Mucosa of descending colon (tissue), 3 donors: ENCODE measurements around the gene MAD2L1. TPM values are rescaled to one million over a fixed set of nuclear protein-coding genes. Genes with fewer than 3 reads are reported as not detected.

Experiments
- ATAC-seq: fragments of 200-7000 bp; cut with Tn5 transposase; one replicate; pipeline ENCODE4 v1.9.1; 2020; ENCODE audit warnings: mild to moderate bottlenecking, moderate library complexity
- DNase-seq, 3 donors: peaks; one replicate each; pipeline ENCODE4 v3.0.0-alpha.2; 2020
- H3K36me3 ChIP-seq: fragments of 200-600 bp; one replicate; pipeline ENCODE4 v1.8.0; 2021; ENCODE audit warnings: low read depth, mild to moderate bottlenecking
- H3K4me1 ChIP-seq: fragments of 200-600 bp; one replicate; pipeline ENCODE4 v1.8.0; 2021; ENCODE audit warnings: low read depth, mild to moderate bottlenecking
- H3K4me3 ChIP-seq: fragments of 200-600 bp; one replicate; pipeline ENCODE4 v1.8.0; 2021; ENCODE audit warnings: mild to moderate bottlenecking
- H3K9me3 ChIP-seq: fragments of 200-600 bp; one replicate; pipeline ENCODE4 v1.8.0; 2021; ENCODE audit warnings: mild to moderate bottlenecking
- CTCF ChIP-seq: fragments of 200-600 bp; IDR thresholded peaks from one replicate; pipeline ENCODE4 v1.8.0; 2022; ENCODE audit warnings: antibody characterized with exemption, mild to moderate bottlenecking
- intact Hi-C, 2 donors: fragments of 100-400 bp; cut with DNase I in 1 of 2; cut with micrococcal nuclease in 1 of 2; formaldehyde crosslinking; loops; one replicate each; pipeline versions ENCODE4 v1.11.0 to v1.11.1; 2022; cut with DNase I, micrococcal nuclease
- total RNA-seq, 3 donors: library from RNA; stranded (reverse); fragmentation: NEBNext Ultra II Directional in 2 of 3; extraction: Animal tissue kit (Norgen Biotek cat#: 25700) in 2 of 3; gene quantifications; one replicate each; pipeline versions ENCODE4 v1.2.1 to v1.2.4, GENCODE V29; 2021 to 2023
- donor health status: DM: no; HTN: no; CAD: no; lungs with moderate emphysema.
- donor health status: DM: no; HTN: no; CAD: no.
- donor health status: DM: no; HTN: yes; CAD: no.

Gene MAD2L1
- total RNA-seq, 3 donors from 2014 or later = 2.9 to 17.5 (median 3.0) TPM

- Histone ChIP-seq H3K9me3 (no peaks in the 10 kb centered on the region), H3K36me3 (no peaks in the 10 kb centered on the region), H3K4me3 (no peak overlapping the region), H3K4me1 (no peaks in the 10 kb centered on the region)
- ATAC-seq (no peak), DNase-seq (no peak)
- intact Hi-C loops = no loop called here
- TF ChIP-seq CTCF = no peak
These were observed 31.7 kb downstream of the MAD2L1 start for GRCh38 chr4:120034913-120035312.

GRCh38 chr4:120026853-120027252, 39.8 kb downstream of the MAD2L1 start:
- intact Hi-C loops = no loop called here
- H3K4me1 ChIP-seq = no peaks in the 10 kb centered on the region
- H3K9me3 ChIP-seq = no peaks in the 10 kb centered on the region
- TF ChIP-seq CTCF = no peak
- no peak overlapping the region for H3K4me3 ChIP-seq
- ATAC-seq (no peak), DNase-seq (no peak)
- no peaks in the 10 kb centered on the region for H3K36me3 ChIP-seq

DNA sequence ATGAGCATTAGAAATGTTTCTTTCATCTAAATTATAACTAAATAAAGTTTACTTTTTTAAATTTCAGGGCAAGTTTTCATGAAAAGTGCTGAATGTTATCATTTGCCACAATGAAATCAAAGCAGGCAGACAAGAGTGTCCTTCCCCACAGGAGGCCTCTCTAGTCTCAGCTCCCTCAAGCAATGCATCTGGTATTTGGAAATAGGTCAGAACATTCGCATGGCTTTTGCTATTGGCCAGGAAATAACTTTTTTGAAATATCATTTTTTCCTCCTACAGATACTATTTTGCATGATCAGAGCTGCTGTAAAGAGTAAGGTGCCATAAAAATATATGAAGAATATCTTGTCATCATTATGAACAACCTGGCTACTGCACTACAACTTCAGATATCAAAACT, 41.1 kb downstream of the MAD2L1 start:
- Histone ChIP-seq H3K36me3 (no peaks in the 10 kb centered on the region), H3K4me3 (no peak overlapping the region), H3K4me1 (no peaks in the 10 kb centered on the region), H3K9me3 (no peaks in the 10 kb centered on the region)
- intact Hi-C loops = no loop called here
- DNase-seq (no peak), ATAC-seq (no peak)
- TF ChIP-seq CTCF = no peak

DNA sequence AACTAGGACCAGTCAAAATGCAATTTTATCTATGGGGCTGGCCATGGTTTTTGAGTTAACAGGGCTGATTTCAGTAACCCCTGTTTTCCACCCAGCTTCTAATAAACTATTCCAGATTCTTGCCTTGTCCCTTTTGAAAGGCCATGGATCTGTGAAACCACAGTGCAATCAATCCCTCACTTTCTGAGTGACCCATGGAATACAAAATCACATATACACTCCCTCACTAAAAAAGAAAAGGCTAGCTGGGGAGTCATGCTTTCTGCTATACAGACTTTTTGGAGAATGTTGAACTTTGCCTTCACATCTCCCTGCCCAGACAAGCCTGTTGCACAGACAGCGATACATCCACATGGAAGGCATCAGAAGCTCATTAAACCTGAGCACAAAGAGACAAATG, 47.9 kb downstream of the MAD2L1 start:
- intact Hi-C loops = no loop called here
- TF ChIP-seq CTCF = no peak

DNA sequence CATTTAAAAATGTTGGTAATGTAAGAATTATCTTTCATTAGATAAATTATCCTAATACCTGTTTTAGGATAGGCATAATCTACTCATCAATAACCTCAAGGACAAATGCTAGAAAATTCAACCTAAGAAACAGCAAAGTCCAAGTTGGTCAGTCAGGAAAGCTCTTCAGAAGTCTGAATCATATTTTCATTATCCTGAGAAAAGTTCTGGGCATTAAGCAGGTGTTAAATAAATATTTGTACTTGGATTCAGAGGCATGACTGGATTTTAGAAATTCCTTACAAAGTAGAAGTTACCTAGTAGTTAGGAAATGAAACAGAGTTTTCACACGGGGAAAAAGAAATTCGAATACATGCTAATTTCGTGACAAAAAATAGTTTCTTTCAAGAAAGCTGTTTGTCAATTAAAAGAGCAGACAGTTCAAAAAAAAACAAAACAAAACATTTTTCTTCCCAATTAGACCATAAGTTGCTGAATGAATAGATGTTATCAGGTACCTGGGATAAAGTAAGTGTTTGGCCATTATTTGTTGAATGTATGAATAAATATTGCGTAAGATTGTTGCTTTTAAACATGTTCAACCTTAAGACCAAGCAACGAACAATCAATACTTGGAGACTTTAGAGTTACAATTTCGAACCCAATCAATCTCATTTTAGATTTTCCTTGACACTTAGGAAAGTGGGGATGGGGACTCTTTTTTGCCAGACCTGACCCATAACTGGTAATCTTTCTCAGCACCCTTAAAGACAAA, 48.5 kb downstream of the MAD2L1 start:
- ATAC-seq (no peak), DNase-seq (no peak)
- TF ChIP-seq CTCF = no peak
- H3K36me3 ChIP-seq = no peaks in the 10 kb centered on the region
- no peak overlapping the region for H3K4me3 ChIP-seq
- H3K4me1 ChIP-seq = no peaks in the 10 kb centered on the region
- intact Hi-C loops = no loop called here
- H3K9me3 ChIP-seq = no peaks in the 10 kb centered on the region

More for the DNA sequence above, 47.9 kb downstream of the MAD2L1 start:
- no peaks in the 10 kb centered on the region for H3K9me3 ChIP-seq
- no peak for DNase-seq
- no peak for ATAC-seq
- H3K4me3 ChIP-seq = no peak overlapping the region
- no peaks in the 10 kb centered on the region for H3K36me3 ChIP-seq
- H3K4me1 ChIP-seq = no peaks in the 10 kb centered on the region
